Activated CD8-positive, alpha-beta memory T cell treated with anti-CD3 and anti-CD28 coated beads for 4 hours (primary cell): Measurements from ENCODE around the gene PIGH.

Source experiments
- DNase-seq, 2 donors: peaks; one replicate each; pipeline ENCODE4 v3.0.0-alpha.2; 2020; ENCODE audit warnings: low read depth in 2 of 2

The PIGH gene

GRCh38 chr14:67575684-67576083 is 24.4 kb downstream of the PIGH start:
- no peak for DNase-seq

- DNase-seq = no peak
These were observed 25.3 kb downstream of the PIGH start for GRCh38 chr14:67574806-67575205.

DNA sequence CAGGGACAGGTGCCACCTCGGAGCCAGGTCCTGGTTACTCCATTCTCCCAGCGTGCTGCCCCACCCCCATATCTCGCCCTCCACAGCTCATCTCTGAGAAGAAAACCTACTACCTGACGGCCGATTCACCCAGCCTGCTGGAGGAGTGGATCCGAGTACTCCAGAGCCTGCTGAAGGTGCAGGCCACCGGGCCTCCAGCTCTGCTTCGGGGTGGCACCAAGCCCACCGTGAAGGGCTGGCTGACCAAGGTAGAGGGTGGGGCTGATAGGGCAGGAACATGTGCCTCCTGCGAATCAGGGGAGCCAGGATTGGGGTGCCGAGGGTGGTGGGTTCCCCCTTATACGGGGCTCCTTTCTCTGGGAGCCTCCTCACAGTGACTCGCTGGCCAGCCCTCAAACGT is 25.9 kb downstream of the PIGH start:
- DNase-seq = no peak

DNA sequence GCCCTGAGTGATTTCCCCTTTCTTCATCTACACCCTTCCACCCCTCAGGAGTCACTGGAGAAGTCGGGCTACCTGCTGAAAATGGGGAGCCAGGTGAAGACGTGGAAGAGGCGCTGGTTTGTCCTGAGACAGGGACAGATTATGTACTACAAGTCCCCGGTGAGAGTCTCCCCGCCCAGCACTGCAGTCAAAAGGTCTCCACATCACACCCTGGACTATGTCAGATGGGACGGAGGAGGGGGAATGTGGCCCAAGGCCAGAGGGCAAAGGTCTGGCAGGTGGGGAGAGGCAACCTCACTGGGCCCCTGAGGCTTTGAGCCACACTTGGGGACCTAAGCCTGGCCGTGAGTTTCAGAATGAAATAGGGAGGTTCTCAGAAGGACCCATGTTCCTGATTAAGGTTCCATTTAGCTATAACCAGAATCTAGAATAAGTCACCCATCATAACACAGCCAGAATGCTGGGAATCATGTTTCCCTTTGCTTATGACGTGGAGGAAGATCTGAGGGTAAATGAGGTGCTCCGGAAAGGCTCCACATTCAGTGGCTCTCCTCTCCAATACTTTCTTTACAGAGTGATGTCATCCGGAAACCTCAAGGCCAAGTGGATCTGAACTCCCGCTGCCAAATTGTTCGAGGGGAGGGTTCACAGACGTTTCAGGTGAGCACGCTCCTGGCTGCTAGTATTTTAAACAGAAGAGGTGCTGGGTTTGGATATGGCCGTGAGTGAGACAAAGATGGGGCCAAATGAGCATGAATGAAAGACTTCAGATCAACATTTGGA is 26.6 kb downstream of the PIGH start:
- DNase-seq = no peak

DNA sequence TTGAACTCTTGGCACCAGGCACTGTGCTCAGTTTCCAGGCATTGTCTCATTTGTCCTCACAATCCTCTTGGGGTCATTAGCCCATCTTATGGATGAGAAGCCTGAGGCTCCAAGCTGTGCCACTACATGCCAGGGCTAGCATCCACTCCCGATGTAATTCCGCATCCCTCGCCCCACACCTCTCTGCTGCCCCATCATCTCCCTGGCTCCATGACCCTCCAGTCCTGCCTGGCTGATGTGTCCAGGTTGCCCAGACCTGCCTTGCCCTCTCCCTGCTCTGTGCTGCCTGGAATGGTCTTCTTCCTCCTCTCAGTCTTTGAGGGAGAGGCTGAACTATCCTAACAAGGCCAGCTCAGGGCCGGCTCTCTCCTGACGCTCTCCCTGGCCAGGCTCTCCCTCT is 27.5 kb downstream of the PIGH start:
- DNase-seq = no peak

DNA sequence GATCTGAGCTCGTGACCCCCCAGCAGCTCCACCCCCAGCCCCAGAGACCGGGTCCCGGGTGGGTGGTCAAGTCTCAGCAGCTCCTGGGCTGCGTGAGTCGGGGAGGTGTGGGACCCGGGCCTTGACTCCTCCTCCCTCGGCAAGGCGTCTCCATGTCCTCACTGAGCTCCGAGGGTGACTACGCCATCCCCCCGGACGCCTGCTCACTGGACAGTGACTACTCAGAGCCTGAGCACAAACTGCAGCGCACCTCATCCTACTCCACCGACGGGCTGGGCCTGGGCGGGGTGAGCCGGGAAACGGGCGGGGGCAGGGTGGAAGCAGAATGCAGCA is 28.1 kb downstream of the PIGH start:
- no peak for DNase-seq

DNA sequence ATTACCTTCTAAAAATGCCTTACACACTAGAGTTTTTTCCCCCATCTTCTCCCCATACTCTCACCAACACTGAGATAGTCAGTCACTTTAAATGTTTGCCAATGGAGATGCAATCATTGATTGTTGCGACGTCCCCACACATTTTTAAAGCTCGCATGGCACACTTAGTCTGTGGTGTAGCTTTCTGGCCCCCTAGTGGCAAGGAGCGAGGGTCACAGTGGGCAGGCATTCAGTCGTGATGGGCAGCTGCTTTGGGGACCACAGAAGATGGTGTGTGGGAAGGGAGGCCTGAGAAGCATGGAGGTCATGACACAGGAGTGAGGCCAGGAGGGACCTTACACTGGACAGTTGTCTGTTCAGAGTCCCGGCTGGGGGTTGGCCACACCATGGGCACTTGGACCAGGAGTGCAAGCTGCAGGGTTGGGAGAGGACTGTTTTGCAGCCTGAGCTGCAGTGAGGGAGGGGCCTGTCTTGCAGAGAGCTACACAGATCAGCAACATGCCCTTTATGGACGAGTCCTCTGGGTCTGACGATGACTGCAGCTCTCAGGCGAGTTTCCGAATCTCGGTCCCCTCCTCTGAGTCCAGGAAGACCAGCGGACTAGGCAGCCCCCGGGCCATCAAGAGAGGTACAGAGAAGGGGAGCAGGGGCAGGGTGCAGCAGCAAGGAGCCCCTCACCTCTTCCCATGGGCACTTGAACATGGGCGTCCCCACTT is 28.6 kb downstream of the PIGH start:
- DNase-seq = peak; percentile 35 to 40

- no peak for DNase-seq
These were observed 29.6 kb downstream of the PIGH start for GRCh38 chr14:67570453-67570852.

DNA sequence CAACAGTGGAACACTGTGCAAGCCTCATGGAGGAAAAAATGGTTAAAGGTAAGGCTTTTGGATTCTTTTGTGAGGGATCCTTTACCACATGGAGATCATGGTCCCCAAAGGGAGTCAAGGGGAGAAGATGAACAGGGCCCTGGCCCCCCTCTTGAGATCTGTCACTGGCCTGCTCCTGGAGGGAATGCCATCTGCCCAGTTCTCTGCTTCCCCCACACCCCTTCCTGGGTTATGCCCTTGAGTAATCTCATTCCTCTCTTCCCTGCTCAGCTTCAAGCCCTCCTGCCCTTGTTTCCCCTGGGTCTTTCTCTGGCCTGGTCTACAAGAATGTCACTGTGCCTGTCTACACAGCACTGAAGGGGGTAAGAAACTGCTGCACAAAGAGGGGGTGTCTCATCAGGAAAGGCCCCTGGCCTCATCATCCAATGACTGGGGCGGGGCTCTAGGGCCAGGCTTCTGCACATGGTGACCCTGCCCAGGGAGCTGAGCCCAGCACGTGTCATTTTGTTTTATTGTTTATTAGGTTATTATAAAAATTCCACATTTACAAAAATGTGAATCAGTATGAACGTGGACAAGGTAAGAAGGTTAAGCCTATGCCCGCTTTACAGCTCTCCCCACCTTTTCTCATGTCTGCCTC is 30.3 kb downstream of the PIGH start:
- DNase-seq = no peak

- no peak for DNase-seq
These were observed 30.9 kb downstream of the PIGH start for GRCh38 chr14:67569011-67569650.

GRCh38 chr14:67567654-67568053 is 32.4 kb downstream of the PIGH start:
- no peak for DNase-seq

- DNase-seq = no peak
These were observed 33.2 kb downstream of the PIGH start for GRCh38 chr14:67566908-67567307.

DNA sequence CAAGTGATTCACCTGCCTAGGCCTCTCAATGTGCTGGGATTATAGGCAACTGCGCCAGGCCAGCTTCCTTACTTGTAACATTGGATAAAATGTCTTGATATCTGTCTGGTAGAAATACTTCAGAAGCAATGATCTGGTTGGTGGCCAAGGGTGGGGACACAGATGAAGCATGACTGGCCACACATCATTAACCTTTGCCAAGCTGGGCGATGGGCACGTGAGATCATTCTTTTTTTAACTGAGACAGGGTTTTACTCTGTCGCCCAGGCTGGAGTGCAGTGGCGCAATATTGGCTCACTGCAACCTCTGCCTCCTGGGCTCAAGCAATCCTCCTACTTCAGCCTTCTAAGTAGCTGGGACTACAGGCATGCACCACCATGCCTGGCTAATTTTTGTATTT is 35.8 kb downstream of the PIGH start:
- DNase-seq = no peak

GRCh38 chr14:67562776-67563150 is 37.3 kb downstream of the PIGH start:
- no peak for DNase-seq

DNA sequence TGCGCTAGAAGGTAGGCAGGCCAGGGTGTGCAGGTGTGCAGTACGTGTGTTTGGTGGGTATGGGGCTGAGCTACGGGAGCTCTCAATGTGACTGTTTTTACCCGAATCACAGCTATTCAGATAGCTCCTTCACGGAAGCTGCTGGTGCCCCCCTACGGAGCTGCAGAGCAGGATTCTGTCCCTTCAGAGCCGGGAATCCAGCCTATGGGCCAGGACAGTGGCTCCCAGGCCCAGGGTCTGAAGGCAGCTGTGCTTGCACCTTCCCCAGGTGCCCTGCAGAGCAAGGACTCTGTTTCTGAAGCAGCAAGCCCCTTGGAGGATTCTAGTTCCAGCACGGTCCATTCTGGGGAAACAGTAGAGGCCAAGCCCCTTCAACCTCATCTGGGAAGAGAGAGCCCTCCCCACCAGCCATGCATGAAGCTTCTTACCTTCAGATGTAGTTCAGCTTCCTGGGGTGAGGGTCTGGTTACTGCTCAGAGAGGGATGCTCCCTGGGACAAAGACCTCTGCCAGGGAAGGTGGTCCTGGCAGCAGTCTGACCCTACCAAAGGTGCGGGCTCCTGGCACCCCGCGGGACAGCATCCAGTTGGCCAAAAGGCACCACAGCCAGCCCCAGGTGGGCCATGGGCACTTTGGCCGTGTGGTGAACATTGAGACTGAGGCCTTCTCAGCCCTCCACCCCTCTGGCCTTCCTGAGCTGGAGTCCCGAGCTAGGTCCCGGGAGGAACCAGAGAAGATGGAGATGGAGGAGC is 37.9 kb downstream of the PIGH start:
- DNase-seq = no peak

- DNase-seq = no peak
These were observed 40.4 kb downstream of the PIGH start for GRCh38 chr14:67559639-67560038.

DNA sequence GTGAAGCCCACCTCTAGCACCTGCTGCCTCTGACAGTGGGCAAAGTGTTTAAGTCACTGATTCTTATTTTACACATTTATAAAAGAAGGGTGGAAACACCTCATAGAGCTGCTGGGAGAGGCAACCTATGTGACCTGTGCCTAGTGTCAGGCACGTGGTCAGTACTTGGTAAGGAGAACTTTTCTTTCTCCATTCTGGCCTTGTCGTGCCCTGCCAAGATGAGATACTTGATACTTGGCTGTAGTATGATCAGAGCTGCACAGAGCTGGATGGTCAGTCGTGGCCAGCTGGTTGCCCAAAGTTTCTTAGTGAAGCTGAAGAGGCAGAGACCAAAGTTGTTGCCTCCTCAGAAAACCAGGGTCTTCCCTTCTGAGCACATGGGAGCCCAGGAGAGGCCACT is 42.4 kb downstream of the PIGH start:
- DNase-seq = no peak

DNA sequence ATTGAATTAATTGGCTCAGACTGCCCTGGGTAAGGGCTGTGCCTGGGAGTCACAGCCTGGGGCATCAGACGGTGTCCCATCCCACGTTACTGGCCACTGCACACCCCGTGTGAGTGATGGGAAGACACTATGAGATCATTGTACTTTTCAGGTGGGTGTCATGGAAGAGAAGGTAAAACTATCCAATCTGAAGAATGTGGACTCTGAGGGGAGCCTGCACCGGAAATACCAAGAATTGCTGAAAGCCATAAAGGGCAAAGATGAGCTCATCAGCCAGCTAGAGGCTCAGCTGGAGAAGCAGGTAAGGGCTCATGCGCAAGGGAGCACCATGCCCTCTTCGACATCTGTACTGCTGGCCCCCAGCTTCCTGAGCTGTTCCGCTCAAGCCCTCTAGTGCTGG is 43.0 kb downstream of the PIGH start:
- DNase-seq = no peak

GRCh38 chr14:67556671-67557070 is 43.4 kb downstream of the PIGH start:
- no peak for DNase-seq

- no peak for DNase-seq
These were observed 44.5 kb downstream of the PIGH start for GRCh38 chr14:67555518-67556090.

GRCh38 chr14:67554341-67554740 is 45.7 kb downstream of the PIGH start:
- no peak for DNase-seq

DNA sequence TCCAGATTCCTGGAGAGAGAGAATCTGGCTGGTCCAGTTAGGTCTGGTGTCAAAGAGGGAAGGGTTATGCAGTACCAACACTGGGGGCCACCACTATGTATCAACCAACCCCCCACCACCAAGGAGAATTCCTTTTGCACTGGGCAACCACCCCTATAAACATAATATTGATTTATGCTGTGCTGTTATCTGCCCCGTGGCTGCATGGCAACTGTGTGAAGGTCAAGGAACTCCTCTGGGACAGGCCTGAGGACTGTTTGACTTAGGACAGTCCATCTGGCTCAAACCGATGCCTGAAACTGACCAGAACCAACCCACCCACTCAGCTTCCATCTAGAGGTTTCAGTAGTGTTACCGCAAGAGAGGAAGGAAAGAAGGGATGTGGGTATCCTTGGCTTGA is 46.5 kb downstream of the PIGH start:
- no peak for DNase-seq
